Measurements from ENCODE around the gene FBLN2. TPM values are rescaled to one million over a fixed set of nuclear protein-coding genes. Genes with fewer than 3 reads are reported as not detected.

Gene FBLN2
- total RNA-seq, 1 donor from 2014 or later = 35.5 TPM

DNA sequence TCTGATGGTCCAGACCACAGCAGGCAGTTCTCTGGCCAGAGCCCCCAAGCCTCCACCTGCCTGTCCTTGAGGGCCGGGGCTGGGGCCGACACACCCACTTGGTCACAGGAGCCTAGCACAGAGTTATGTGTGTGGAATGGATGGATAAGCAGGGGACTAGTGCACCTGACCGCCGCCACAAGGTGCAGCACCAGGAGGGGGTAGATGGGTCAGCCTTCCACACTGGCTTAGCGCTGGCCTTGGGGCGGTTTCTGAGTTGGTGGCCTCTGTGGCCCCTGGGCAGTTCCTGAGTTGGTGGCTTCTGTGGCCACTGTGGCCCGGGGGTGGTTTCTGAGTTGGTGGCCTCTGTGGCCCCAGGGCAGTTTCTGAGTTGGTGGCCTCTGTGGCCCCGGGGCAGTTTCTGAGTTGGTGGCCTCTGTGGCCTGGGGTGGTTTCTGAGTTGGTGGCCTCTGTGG is 75.8 kb downstream of the FBLN2 start:
- Histone ChIP-seq H3K36me3 (ENCODE audit: control insufficient read depth in 3 of 3, insufficient read depth in 3 of 3, low read length in 3 of 3) (peaks cover 0 to 15% (median 0%) of the 10 kb centered on the region in 3 donors), H3K9me3 (ENCODE audit: control insufficient read depth in 3 of 3, low read length in 3 of 3) (no peaks in the 10 kb centered on the region), H3K9ac (ENCODE audit: low read depth in 1 of 3, low read length in 3 of 3) (no peak overlapping the region), H3K27ac (ENCODE audit: low read depth, low read length) (no peak overlapping the region), H3K4me3 (ENCODE audit: low read length in 3 of 3) (no peak overlapping the region), H3K27me3 (ENCODE audit: control insufficient read depth in 3 of 3, insufficient read depth in 3 of 3, low read length in 3 of 3) (peaks cover 0 to 2% (median 0%) of the 10 kb centered on the region in 3 donors), H3K4me1 (ENCODE audit: control insufficient read depth in 3 of 3, insufficient read depth in 3 of 3, low read length in 3 of 3) (no peaks in the 10 kb centered on the region)

- H3K4me1 ChIP-seq (ENCODE audit: control insufficient read depth in 3 of 3, insufficient read depth in 3 of 3, low read length in 3 of 3) = no peaks in the 10 kb centered on the region
- no peak overlapping the region for H3K27ac ChIP-seq (ENCODE audit: low read depth, low read length)
- no peaks in the 10 kb centered on the region for H3K9me3 ChIP-seq (ENCODE audit: control insufficient read depth in 3 of 3, low read length in 3 of 3)
- H3K9ac ChIP-seq (ENCODE audit: low read depth in 1 of 3, low read length in 3 of 3) = no peak overlapping the region
- H3K27me3 ChIP-seq (ENCODE audit: control insufficient read depth in 3 of 3, insufficient read depth in 3 of 3, low read length in 3 of 3) = peaks cover 0 to 2% (median 0%) of the 10 kb centered on the region in 3 donors
- peaks cover 0 to 21% (median 2%) of the 10 kb centered on the region in 3 donors for H3K36me3 ChIP-seq (ENCODE audit: control insufficient read depth in 3 of 3, insufficient read depth in 3 of 3, low read length in 3 of 3)
- H3K4me3 ChIP-seq (ENCODE audit: low read length in 3 of 3) = no peak overlapping the region
These were observed 77.5 kb downstream of the FBLN2 start for GRCh38 chr3:13626396-13626795.

GRCh38 chr3:13626915-13627460 is 78.1 kb downstream of the FBLN2 start:
- Histone ChIP-seq H3K27ac (ENCODE audit: low read depth, low read length) (no peak overlapping the region), H3K36me3 (ENCODE audit: control insufficient read depth in 3 of 3, insufficient read depth in 3 of 3, low read length in 3 of 3) (peaks cover 0 to 19% (median 2%) of the 10 kb centered on the region in 3 donors), H3K9ac (ENCODE audit: low read depth in 1 of 3, low read length in 3 of 3) (no peak overlapping the region), H3K4me1 (ENCODE audit: control insufficient read depth in 3 of 3, insufficient read depth in 3 of 3, low read length in 3 of 3) (no peaks in the 10 kb centered on the region), H3K27me3 (ENCODE audit: control insufficient read depth in 3 of 3, insufficient read depth in 3 of 3, low read length in 3 of 3) (peaks cover 0 to 2% (median 0%) of the 10 kb centered on the region in 3 donors), H3K9me3 (ENCODE audit: control insufficient read depth in 3 of 3, low read length in 3 of 3) (no peaks in the 10 kb centered on the region), H3K4me3 (ENCODE audit: low read length in 3 of 3) (no peak overlapping the region)

DNA sequence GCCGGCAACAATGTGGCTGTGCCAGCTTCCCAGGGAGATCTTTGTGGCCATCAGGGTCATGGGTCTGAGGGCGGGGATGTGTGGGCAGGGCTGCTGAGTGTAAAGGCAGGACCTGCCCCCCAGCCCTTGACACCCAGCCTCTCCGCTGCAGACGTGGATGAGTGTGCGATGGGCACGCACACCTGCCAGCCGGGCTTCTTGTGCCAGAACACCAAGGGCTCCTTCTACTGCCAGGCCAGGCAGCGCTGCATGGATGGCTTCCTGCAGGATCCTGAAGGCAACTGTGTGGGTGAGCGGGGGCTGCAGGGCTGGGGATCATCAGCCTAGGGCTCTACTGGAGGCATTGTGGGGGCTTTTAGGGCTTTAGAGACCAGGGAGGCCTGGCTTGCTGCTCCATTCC is 78.8 kb downstream of the FBLN2 start:
- H3K36me3 ChIP-seq (ENCODE audit: control insufficient read depth in 3 of 3, insufficient read depth in 3 of 3, low read length in 3 of 3) = peaks cover 0 to 16% (median 2%) of the 10 kb centered on the region in 3 donors
- H3K4me3 ChIP-seq (ENCODE audit: low read length in 3 of 3) = no peak overlapping the region
- H3K4me1 ChIP-seq (ENCODE audit: control insufficient read depth in 3 of 3, insufficient read depth in 3 of 3, low read length in 3 of 3) = no peaks in the 10 kb centered on the region
- peaks cover 0 to 2% (median 0%) of the 10 kb centered on the region in 3 donors for H3K27me3 ChIP-seq (ENCODE audit: control insufficient read depth in 3 of 3, insufficient read depth in 3 of 3, low read length in 3 of 3)
- H3K9me3 ChIP-seq (ENCODE audit: control insufficient read depth in 3 of 3, low read length in 3 of 3) = no peaks in the 10 kb centered on the region
- no peak overlapping the region for H3K9ac ChIP-seq (ENCODE audit: low read depth in 1 of 3, low read length in 3 of 3)
- H3K27ac ChIP-seq (ENCODE audit: low read depth, low read length) = no peak overlapping the region

DNA sequence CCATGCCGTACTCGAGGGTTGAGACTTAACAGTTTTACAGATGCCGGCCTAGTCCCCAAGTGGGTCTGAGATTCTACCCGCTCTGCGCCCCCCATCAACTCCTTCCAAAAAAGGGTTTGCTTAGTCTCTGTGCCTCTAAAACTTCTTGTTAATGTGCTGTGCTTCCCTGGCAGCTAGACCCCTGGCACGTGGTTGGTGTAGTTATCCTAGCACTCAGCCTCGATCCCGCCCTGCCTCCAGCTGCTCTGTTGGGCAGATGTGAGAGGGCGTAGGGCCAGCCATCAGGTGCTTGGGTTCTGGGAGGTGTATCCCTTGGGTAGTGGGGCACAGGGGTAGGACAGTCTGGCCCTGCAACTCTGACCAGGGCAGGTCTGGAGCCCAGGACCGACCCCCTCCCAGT is 79.5 kb downstream of the FBLN2 start:
- no peak overlapping the region for H3K27ac ChIP-seq (ENCODE audit: low read depth, low read length)
- H3K4me3 ChIP-seq (ENCODE audit: low read length in 3 of 3) = no peak overlapping the region
- peaks cover 0 to 2% (median 0%) of the 10 kb centered on the region in 3 donors for H3K27me3 ChIP-seq (ENCODE audit: control insufficient read depth in 3 of 3, insufficient read depth in 3 of 3, low read length in 3 of 3)
- H3K9me3 ChIP-seq (ENCODE audit: control insufficient read depth in 3 of 3, low read length in 3 of 3) = no peaks in the 10 kb centered on the region
- H3K9ac ChIP-seq (ENCODE audit: low read depth in 1 of 3, low read length in 3 of 3) = no peak overlapping the region
- H3K4me1 ChIP-seq (ENCODE audit: control insufficient read depth in 3 of 3, insufficient read depth in 3 of 3, low read length in 3 of 3) = no peaks in the 10 kb centered on the region
- H3K36me3 ChIP-seq (ENCODE audit: control insufficient read depth in 3 of 3, insufficient read depth in 3 of 3, low read length in 3 of 3) = peaks cover 0 to 18% (median 2%) of the 10 kb centered on the region in 3 donors

DNA sequence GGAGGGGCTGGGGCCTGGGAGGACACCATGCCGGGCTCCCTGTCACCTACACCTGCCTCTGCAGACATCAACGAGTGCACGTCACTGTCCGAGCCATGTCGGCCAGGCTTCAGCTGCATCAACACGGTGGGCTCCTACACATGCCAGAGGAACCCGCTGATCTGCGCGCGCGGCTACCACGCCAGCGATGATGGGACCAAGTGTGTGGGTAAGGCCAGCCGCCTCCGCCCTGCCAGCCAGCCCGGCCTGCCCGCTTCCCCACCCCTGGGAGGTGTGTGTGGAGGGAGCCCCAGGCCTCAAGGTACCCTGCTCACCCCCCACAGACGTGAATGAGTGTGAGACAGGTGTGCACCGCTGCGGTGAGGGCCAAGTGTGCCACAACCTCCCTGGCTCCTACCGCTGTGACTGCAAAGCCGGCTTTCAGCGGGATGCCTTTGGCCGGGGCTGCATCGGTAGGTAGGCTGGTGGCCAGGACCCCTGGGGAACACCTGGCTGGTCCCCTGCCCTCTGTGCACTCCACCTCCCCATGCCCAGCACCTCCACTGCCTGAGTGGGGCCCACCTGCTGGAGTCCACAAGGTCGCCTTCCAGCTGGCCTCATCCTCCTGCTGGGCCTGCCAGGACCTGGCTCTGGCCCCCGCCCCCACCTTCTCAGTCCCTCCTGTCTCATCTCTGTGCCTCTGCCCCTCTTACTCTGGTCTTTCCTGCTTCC is 80.1 kb downstream of the FBLN2 start:
- H3K4me1 ChIP-seq (ENCODE audit: control insufficient read depth in 3 of 3, insufficient read depth in 3 of 3, low read length in 3 of 3) = no peaks in the 10 kb centered on the region
- H3K4me3 ChIP-seq (ENCODE audit: low read length in 3 of 3) = no peak overlapping the region
- no peak overlapping the region for H3K9ac ChIP-seq (ENCODE audit: low read depth in 1 of 3, low read length in 3 of 3)
- peaks cover 0 to 2% (median 0%) of the 10 kb centered on the region in 3 donors for H3K27me3 ChIP-seq (ENCODE audit: control insufficient read depth in 3 of 3, insufficient read depth in 3 of 3, low read length in 3 of 3)
- H3K9me3 ChIP-seq (ENCODE audit: control insufficient read depth in 3 of 3, low read length in 3 of 3) = no peaks in the 10 kb centered on the region
- H3K36me3 ChIP-seq (ENCODE audit: control insufficient read depth in 3 of 3, insufficient read depth in 3 of 3, low read length in 3 of 3) = peaks cover 0 to 18% (median 2%) of the 10 kb centered on the region in 3 donors
- no peak overlapping the region for H3K27ac ChIP-seq (ENCODE audit: low read depth, low read length)

- no peak overlapping the region for H3K4me3 ChIP-seq (ENCODE audit: low read length in 3 of 3)
- H3K9me3 ChIP-seq (ENCODE audit: control insufficient read depth in 3 of 3, low read length in 3 of 3) = no peaks in the 10 kb centered on the region
- H3K9ac ChIP-seq (ENCODE audit: low read depth in 1 of 3, low read length in 3 of 3) = no peak overlapping the region
- H3K27ac ChIP-seq (ENCODE audit: low read depth, low read length) = no peak overlapping the region
- H3K27me3 ChIP-seq (ENCODE audit: control insufficient read depth in 3 of 3, insufficient read depth in 3 of 3, low read length in 3 of 3) = peaks cover 0 to 2% (median 0%) of the 10 kb centered on the region in 3 donors
- H3K36me3 ChIP-seq (ENCODE audit: control insufficient read depth in 3 of 3, insufficient read depth in 3 of 3, low read length in 3 of 3) = peaks cover 0 to 14% (median 2%) of the 10 kb centered on the region in 3 donors
- H3K4me1 ChIP-seq (ENCODE audit: control insufficient read depth in 3 of 3, insufficient read depth in 3 of 3, low read length in 3 of 3) = no peaks in the 10 kb centered on the region
These were observed 80.7 kb downstream of the FBLN2 start for GRCh38 chr3:13629644-13630043.

GRCh38 chr3:13631256-13631655 is 82.3 kb downstream of the FBLN2 start:
- Histone ChIP-seq H3K4me1 (ENCODE audit: control insufficient read depth in 3 of 3, insufficient read depth in 3 of 3, low read length in 3 of 3) (no peaks in the 10 kb centered on the region), H3K9ac (ENCODE audit: low read depth in 1 of 3, low read length in 3 of 3) (no peak overlapping the region), H3K9me3 (ENCODE audit: control insufficient read depth in 3 of 3, low read length in 3 of 3) (no peaks in the 10 kb centered on the region), H3K36me3 (ENCODE audit: control insufficient read depth in 3 of 3, insufficient read depth in 3 of 3, low read length in 3 of 3) (peaks cover 0 to 14% (median 2%) of the 10 kb centered on the region in 3 donors), H3K27ac (ENCODE audit: low read depth, low read length) (no peak overlapping the region), H3K27me3 (ENCODE audit: control insufficient read depth in 3 of 3, insufficient read depth in 3 of 3, low read length in 3 of 3) (peaks cover 0 to 2% (median 0%) of the 10 kb centered on the region in 3 donors), H3K4me3 (ENCODE audit: low read length in 3 of 3) (no peak overlapping the region)

DNA sequence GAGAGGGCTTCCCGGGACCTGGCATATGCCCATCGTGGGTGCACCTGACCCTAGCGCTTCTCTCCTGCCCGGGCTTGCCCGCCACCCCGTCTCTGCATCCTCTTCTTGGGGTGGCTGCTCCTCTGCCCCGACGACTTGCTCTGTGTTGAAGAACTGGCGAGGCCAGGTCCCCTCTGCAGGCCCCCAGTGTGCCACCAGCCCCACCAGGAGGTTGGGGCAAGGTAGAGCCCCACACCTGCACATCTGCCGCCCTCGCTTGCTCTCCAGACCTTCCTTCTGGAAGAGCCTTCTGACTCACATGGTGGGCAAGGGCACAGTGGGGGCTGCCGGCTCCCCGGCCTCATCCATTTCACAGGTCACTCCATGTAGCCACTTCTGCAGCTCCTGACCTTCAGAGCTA is 84.3 kb downstream of the FBLN2 start:
- Histone ChIP-seq H3K36me3 (ENCODE audit: control insufficient read depth in 3 of 3, insufficient read depth in 3 of 3, low read length in 3 of 3) (peaks cover 0 to 12% (median 2%) of the 10 kb centered on the region in 3 donors), H3K9ac (ENCODE audit: low read depth in 1 of 3, low read length in 3 of 3) (no peak overlapping the region), H3K4me1 (ENCODE audit: control insufficient read depth in 3 of 3, insufficient read depth in 3 of 3, low read length in 3 of 3) (no peaks in the 10 kb centered on the region), H3K27me3 (ENCODE audit: control insufficient read depth in 3 of 3, insufficient read depth in 3 of 3, low read length in 3 of 3) (peaks cover 2 to 5% (median 4%) of the 10 kb centered on the region in 3 donors), H3K27ac (ENCODE audit: low read depth, low read length) (no peak overlapping the region), H3K9me3 (ENCODE audit: control insufficient read depth in 3 of 3, low read length in 3 of 3) (no peaks in the 10 kb centered on the region), H3K4me3 (ENCODE audit: low read length in 3 of 3) (no peak overlapping the region)

DNA sequence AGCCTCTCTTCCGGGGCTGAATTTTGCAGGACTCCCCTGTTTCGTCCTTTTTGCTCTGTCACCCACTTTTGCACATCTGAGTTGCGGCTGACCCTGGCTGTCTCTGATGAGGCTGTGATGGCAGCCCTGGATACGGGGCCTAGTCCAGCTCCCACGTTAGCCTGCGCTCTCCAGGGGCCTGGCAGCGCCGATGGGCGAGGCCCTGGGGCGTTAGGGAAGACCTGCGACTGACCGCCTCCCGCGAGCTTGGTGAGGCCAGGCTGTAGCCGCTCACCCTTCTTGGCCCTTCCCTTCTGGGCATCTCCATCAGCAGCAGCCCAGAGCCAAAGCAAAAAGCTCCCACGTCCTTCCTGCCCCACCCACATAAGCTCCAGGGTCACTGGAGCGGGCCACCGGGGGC is 85.2 kb downstream of the FBLN2 start:
- peaks cover 0 to 10% (median 4%) of the 10 kb centered on the region in 3 donors for H3K36me3 ChIP-seq (ENCODE audit: control insufficient read depth in 3 of 3, insufficient read depth in 3 of 3, low read length in 3 of 3)
- no peak overlapping the region for H3K4me3 ChIP-seq (ENCODE audit: low read length in 3 of 3)
- no peaks in the 10 kb centered on the region for H3K4me1 ChIP-seq (ENCODE audit: control insufficient read depth in 3 of 3, insufficient read depth in 3 of 3, low read length in 3 of 3)
- no peak overlapping the region for H3K27ac ChIP-seq (ENCODE audit: low read depth, low read length)
- no peaks in the 10 kb centered on the region for H3K9me3 ChIP-seq (ENCODE audit: control insufficient read depth in 3 of 3, low read length in 3 of 3)
- H3K9ac ChIP-seq (ENCODE audit: low read depth in 1 of 3, low read length in 3 of 3) = no peak overlapping the region
- H3K27me3 ChIP-seq (ENCODE audit: control insufficient read depth in 3 of 3, insufficient read depth in 3 of 3, low read length in 3 of 3) = peaks cover 4 to 12% (median 9%) of the 10 kb centered on the region in 3 donors
